Peyer's patch (tissue), 4 donors: Measurements from ENCODE around the gene NTRK2.

ENCODE experiments used
- CTCF ChIP-seq, 6 experiments: fragments of 450-650 bp in 4 of 6; fragments of 200-600 bp in 2 of 6; sonication (generic) in 1 of 6; IDR thresholded peaks; one replicate each; pipeline ENCODE4 v1.5.1; 2017 to 2019; ENCODE audit warnings: antibody characterized with exemption in 6 of 6, mild to moderate bottlenecking in 3 of 6, moderate library complexity in 1 of 6
- POLR2A ChIP-seq, 2 donors: fragments of 450-650 bp; IDR thresholded peaks; one replicate each; pipeline ENCODE4 v1.5.1; 2017; ENCODE audit warnings: antibody characterized with exemption in 2 of 2, mild to moderate bottlenecking in 2 of 2, moderate library complexity in 2 of 2

GRCh38 chr9:84935528-84936117 is 266.1 kb downstream of the NTRK2 start:
- TF ChIP-seq CTCF (IDR thresholded peaks at IDR 0.05): no peak
- no peak for TF ChIP-seq POLR2A (IDR thresholded peaks at IDR 0.05)
